Smooth muscle cell (in vitro differentiated cells): Measurements from ENCODE around the gene FNBP1L. TPM values are rescaled to one million over a fixed set of nuclear protein-coding genes. Genes with fewer than 3 reads are reported as not detected.

ENCODE experiments used
- DNase-seq: peaks from one replicate; lab custom pipeline; 2025; ENCODE audit not compliant: unreplicated experiment; lab: John Stamatoyannopoulos, UW
- H2AFZ ChIP-seq: fragments of 200-600 bp; sonication (generic); 2 replicates; pipeline ENCODE4 v1.6.0; 2016; ENCODE audit warnings: antibody characterized with exemption, low read depth, mild to moderate bottlenecking
- H3F3A ChIP-seq: fragments of 200-600 bp; sonication (generic); 2 replicates; pipeline ENCODE4 v1.6.0; 2017; ENCODE audit warnings: antibody characterized with exemption, low read depth
- H3K27ac ChIP-seq: fragments of 200-600 bp; sonication (generic); 2 replicates; pipeline ENCODE4 v1.5.1; 2016; ENCODE audit warnings: low read depth, mild to moderate bottlenecking
- H3K27me3 ChIP-seq: fragments of 200-600 bp; sonication (generic); 2 replicates; pipeline ENCODE4 v1.6.1; 2016; ENCODE audit warnings: low read depth, mild to moderate bottlenecking
- H3K36me3 ChIP-seq: fragments of 200-600 bp; sonication (generic); 2 replicates; pipeline ENCODE4 v1.5.1; 2016; ENCODE audit warnings: low read depth
- H3K4me1 ChIP-seq: fragments of 200-600 bp; sonication (generic); 2 replicates; pipeline ENCODE4 v1.5.1; 2016; ENCODE audit warnings: low read depth
- H3K4me2 ChIP-seq: fragments of 200-600 bp; sonication (generic); 2 replicates; pipeline ENCODE4 v1.6.0; 2016; ENCODE audit warnings: mild to moderate bottlenecking
- H3K4me3 ChIP-seq: fragments of 200-600 bp; sonication (generic); 2 replicates; pipeline ENCODE4 v1.5.1; 2016; ENCODE audit warnings: mild to moderate bottlenecking
- H3K79me2 ChIP-seq: fragments of 200-600 bp; sonication (generic); 2 replicates; pipeline ENCODE4 v1.6.0; 2016; ENCODE audit warnings: low read depth, mild to moderate bottlenecking
- H3K9ac ChIP-seq: fragments of 200-600 bp; sonication (generic); 2 replicates; pipeline ENCODE4 v1.6.0; 2016; ENCODE audit warnings: low read depth
- H3K9me3 ChIP-seq: fragments of 200-600 bp; sonication (generic); replicated peaks from 2 replicates; pipeline ENCODE4 v1.5.1; 2016; ENCODE audit warnings: low read depth
- H4K20me1 ChIP-seq: fragments of 200-600 bp; sonication (generic); 2 replicates; pipeline ENCODE4 v1.6.0; 2016; ENCODE audit warnings: low read depth
- WGBS: methylation state at CpG from one replicate; pipeline ENCODE4 v1.1.7; 2016; ENCODE audit warnings: low lambda C conversion rate; 5-methylcytosine and 5-hydroxymethylcytosine counted together
- polyA plus RNA-seq: library from polyadenylated mRNA; unstranded; fragments of >200 nt; fragmentation: Nextera tagmentation; extraction: Ambion mirVana; gene quantifications from 2 replicates; pipeline ENCODE4 v1.2.1, GENCODE V29; 2016
- total RNA-seq: library from RNA; depleted of rRNA; stranded (reverse); fragments of >200 nt; gene quantifications from 2 replicates; pipeline ENCODE4 v1.2.3, GENCODE V29; 2014
- TF ChIP-seq, protein P1 (sequence below): fragments of 200-600 bp; sonication (generic); IDR thresholded peaks from 2 replicates; pipeline ENCODE4 v1.5.1; 2017; ENCODE audit warnings: borderline replicate concordance, mild to moderate bottlenecking, antibody characterized with exemption; ENCODE audit not compliant: insufficient read depth, poor library complexity, severe bottlenecking

The FNBP1L gene
- total and polyA plus RNA-seq, 2 experiments from 2014 or later: 18.7 to 60.4 TPM

DNA sequence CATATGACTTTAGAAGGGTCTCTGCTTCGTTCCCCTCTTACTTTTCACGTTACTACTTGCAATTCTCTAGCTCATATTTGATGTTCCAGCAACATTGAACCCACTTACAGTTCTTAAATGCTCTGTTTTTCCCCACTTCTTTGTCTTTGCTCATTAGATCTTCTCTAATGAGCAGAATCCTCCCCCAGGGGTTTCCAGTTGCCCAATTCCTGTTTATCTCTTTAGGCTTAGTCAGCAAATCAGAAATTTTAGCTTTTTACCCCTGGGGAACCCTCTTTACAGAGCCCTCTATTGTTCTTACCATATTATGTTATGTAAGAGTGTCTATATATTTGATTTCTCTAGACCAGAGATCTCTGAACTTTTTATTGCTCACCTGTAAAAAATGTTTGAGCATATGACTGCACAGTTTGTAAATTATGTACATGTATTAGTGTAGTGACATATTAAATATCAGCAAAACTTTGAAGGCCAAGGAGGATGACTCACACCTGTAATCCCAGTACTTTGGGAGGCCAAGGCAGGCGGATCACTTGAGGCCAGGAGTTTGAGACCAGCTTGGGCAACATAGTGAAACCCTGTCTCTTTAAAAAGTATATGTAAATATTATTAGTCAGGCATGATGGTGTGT lies 71.4 kb downstream of the FNBP1L start:
- Histone ChIP-seq H3K4me2 (no peak overlapping the region), H3K4me3 (no peak overlapping the region), H3K79me2 (peaks cover 26% of the 10 kb centered on the region), H3K4me1 (no peaks in the 10 kb centered on the region), H3K27ac (peak overlapping the region; percentile 53), H3K9me3 (no peaks in the 10 kb centered on the region), H3F3A (no peaks in the 10 kb centered on the region), H3K9ac (no peak overlapping the region), H4K20me1 (peaks cover 58% of the 10 kb centered on the region), H3K27me3 (no peaks in the 10 kb centered on the region), H2AFZ (no peak overlapping the region), H3K36me3 (no peaks in the 10 kb centered on the region)
- DNase-seq: no peak
- 70% methylated on average over 3 of the region's 3 CpGs for WGBS
- TF ChIP-seq, protein P1, sequence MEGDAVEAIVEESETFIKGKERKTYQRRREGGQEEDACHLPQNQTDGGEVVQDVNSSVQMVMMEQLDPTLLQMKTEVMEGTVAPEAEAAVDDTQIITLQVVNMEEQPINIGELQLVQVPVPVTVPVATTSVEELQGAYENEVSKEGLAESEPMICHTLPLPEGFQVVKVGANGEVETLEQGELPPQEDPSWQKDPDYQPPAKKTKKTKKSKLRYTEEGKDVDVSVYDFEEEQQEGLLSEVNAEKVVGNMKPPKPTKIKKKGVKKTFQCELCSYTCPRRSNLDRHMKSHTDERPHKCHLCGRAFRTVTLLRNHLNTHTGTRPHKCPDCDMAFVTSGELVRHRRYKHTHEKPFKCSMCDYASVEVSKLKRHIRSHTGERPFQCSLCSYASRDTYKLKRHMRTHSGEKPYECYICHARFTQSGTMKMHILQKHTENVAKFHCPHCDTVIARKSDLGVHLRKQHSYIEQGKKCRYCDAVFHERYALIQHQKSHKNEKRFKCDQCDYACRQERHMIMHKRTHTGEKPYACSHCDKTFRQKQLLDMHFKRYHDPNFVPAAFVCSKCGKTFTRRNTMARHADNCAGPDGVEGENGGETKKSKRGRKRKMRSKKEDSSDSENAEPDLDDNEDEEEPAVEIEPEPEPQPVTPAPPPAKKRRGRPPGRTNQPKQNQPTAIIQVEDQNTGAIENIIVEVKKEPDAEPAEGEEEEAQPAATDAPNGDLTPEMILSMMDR: no peak

DNA sequence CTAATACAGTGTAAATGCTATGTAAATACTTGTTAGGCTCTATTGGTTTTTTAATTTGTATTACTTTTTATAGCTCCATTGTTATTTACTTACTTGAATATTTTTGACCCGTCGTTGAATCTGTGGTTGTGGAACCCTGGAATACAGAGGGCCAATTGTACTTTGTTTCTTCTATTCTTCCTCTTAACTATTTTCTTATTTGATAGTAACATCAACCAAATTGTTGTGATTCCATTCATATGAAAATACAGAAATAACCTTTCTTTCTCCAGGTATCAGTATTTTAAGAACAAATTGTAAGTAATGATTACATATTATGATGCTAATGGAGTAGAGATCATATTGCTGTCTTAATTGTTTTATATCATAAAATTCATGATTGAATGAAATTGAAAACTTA lies 73.7 kb downstream of the FNBP1L start:
- H3K27me3 ChIP-seq: no peaks in the 10 kb centered on the region
- H3K36me3 ChIP-seq: no peaks in the 10 kb centered on the region
- 100% methylated on average over 2 of the region's 2 CpGs for WGBS
- peaks cover 26% of the 10 kb centered on the region for H3K79me2 ChIP-seq
- H3K4me2 ChIP-seq: no peak overlapping the region
- no peak overlapping the region for H2AFZ ChIP-seq
- no peaks in the 10 kb centered on the region for H3K4me1 ChIP-seq
- no peaks in the 10 kb centered on the region for H3F3A ChIP-seq
- no peak for DNase-seq
- TF ChIP-seq, protein P1: no peak
- no peaks in the 10 kb centered on the region for H3K9me3 ChIP-seq
- H3K9ac ChIP-seq: no peak overlapping the region
- H3K4me3 ChIP-seq: no peak overlapping the region
- peaks cover 55% of the 10 kb centered on the region for H4K20me1 ChIP-seq
- no peak overlapping the region for H3K27ac ChIP-seq

DNA sequence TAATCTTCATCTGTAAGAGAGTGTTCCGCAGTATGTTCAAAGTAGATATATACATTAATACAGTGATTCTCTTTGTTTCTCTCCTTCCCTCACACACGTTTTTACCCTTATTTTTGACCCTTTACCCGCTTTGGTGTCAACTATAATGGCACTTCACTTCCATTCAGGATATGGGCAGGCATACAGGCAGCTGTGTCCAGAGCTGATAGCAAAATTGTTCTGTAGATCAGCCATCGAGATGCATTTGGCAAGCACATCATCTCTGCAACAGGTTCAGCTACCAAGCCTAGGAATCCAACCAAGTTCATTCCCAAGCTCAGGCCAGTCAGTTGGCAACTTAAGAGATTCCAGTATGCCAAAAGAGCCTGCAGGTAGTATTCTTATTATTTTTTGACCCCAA lies 74.8 kb downstream of the FNBP1L start:
- WGBS: 96% methylated on average over 4 of the region's 4 CpGs
- H3K9ac ChIP-seq: no peak overlapping the region
- H3K79me2 ChIP-seq: peaks cover 26% of the 10 kb centered on the region
- TF ChIP-seq, protein P1: no peak
- no peak overlapping the region for H3K27ac ChIP-seq
- H3K9me3 ChIP-seq: no peaks in the 10 kb centered on the region
- no peak overlapping the region for H3K4me3 ChIP-seq
- DNase-seq: no peak
- no peaks in the 10 kb centered on the region for H3K36me3 ChIP-seq
- no peaks in the 10 kb centered on the region for H3K4me1 ChIP-seq
- peaks cover 46% of the 10 kb centered on the region for H4K20me1 ChIP-seq
- H2AFZ ChIP-seq: no peak overlapping the region
- no peak overlapping the region for H3K4me2 ChIP-seq
- H3F3A ChIP-seq: no peaks in the 10 kb centered on the region
- no peaks in the 10 kb centered on the region for H3K27me3 ChIP-seq

DNA sequence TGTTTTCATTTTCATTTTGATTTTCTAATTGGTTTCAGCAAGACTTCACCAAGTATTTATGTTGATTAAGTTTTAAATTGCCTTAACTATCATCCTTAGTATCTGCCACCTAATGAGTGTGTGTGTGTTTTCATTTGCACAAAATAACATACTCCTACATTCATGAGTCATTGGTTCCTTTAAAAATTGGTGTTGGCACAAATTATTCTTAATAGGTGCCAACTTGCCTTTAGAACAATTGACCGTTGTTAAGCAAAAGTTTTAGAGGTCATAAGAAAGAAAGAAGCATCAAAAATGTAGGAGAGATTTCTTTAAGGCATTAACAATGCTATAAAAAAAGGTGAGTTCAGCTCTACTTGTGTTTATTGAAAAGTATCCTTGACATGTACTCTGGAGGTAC lies 77.5 kb downstream of the FNBP1L start:
- no peaks in the 10 kb centered on the region for H3F3A ChIP-seq
- peaks cover 22% of the 10 kb centered on the region for H4K20me1 ChIP-seq
- no peaks in the 10 kb centered on the region for H3K4me1 ChIP-seq
- TF ChIP-seq, protein P1: no peak
- H2AFZ ChIP-seq: no peak overlapping the region
- no peak overlapping the region for H3K9ac ChIP-seq
- no peak overlapping the region for H3K4me3 ChIP-seq
- H3K27ac ChIP-seq: no peak overlapping the region
- no peaks in the 10 kb centered on the region for H3K9me3 ChIP-seq
- peaks cover 18% of the 10 kb centered on the region for H3K79me2 ChIP-seq
- no peak for DNase-seq
- H3K4me2 ChIP-seq: no peak overlapping the region
- WGBS: 100% methylated on average over 1 of the region's 1 CpG
- H3K27me3 ChIP-seq: no peaks in the 10 kb centered on the region
- no peaks in the 10 kb centered on the region for H3K36me3 ChIP-seq
